HUES64 (cell line): ENCODE measurements around the gene ADAMTS19.
"Not testable (repeated sequence)": the region's sequence is repeated elsewhere in the genome, so short reads cannot be mapped to it uniquely, and the experiment has no call there.

Source experiments
- H3K27ac ChIP-seq: 2 replicates; pipeline ENCODE4 v1.7.0; 2013; ENCODE audit warnings: low read depth, low read length, inconsistent platforms
- H3K27me3 ChIP-seq: 2 replicates; pipeline ENCODE4 v1.6.1; 2013; ENCODE audit warnings: mild to moderate bottlenecking, low read length; ENCODE audit not compliant: insufficient read depth
- H3K36me3 ChIP-seq: 2 replicates; pipeline ENCODE4 v1.6.1; 2013; ENCODE audit warnings: mild to moderate bottlenecking, low read length; ENCODE audit not compliant: insufficient read depth
- H3K4me1 ChIP-seq: 2 replicates; pipeline ENCODE4 v1.6.1; 2013; ENCODE audit warnings: mild to moderate bottlenecking, low read length, moderate library complexity; ENCODE audit not compliant: insufficient read depth
- H3K4me3 ChIP-seq: 2 replicates; pipeline ENCODE4 v1.5.1; 2013; ENCODE audit warnings: mild to moderate bottlenecking, low read length, moderate library complexity
- H3K9ac ChIP-seq: 2 replicates; pipeline ENCODE4 v1.6.1; 2013; ENCODE audit warnings: mild to moderate bottlenecking, low read depth, low read length
- H3K9me3 ChIP-seq: 2 replicates; pipeline ENCODE4 v1.6.1; 2013; ENCODE audit warnings: low read depth, low read length; ENCODE audit not compliant: insufficient read depth
- WGBS: fragments of 150-250, 120-280 bp; methylation state at CpG from one replicate; pipeline ENCODE4 v1.1.7; 2013; ENCODE audit warnings: missing lambda C conversion rate; 5-methylcytosine and 5-hydroxymethylcytosine counted together

Gene ADAMTS19

DNA sequence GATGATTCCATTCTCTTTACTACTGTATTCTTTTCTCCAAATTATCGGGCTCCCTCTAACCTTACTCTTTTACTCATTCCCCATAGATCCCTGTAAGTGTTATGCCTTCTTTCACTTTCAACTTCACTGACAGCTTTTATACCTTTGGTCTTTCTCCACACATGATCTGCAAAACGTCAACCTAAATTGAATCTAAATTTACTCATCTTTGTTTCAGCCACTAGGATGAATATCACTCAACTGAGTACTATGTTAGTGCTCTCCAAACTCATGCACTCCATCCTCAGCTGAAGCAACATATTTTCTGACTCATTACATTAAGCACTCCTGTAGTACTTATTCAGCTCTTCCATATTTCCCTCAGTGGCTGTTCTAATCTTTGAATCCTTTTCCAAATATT lies 133.4 kb downstream of the ADAMTS19 start:
- Histone ChIP-seq H3K4me1 (no peaks in the 10 kb centered on the region), H3K4me3 (no peak overlapping the region), H3K9me3 (no peaks in the 10 kb centered on the region), H3K9ac (no peak overlapping the region), H3K27me3 (no peaks in the 10 kb centered on the region), H3K27ac (no peak overlapping the region), H3K36me3 (peaks cover 22% of the 10 kb centered on the region; the same call in 1 of the 2 replicates)
- WGBS: 89% methylated on average over 2 of the region's 2 CpGs

DNA sequence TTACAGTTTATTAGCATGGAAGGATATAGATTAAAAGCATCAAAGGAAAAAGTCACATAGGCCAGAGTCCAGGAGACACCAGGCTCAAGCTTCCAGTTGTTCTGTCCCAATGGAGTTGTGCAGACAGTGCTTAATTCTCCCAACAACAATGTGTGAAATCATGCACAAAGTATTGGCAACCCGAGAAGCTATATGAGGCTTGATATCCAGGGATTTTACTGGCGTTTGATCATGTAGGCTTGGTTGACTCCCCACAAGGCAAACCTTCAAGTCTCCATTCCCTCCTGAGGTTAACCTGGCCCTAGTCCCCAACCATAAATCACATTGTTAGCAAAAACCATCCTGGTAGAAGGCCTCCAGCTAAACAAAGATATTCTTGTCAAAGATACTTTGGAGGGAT lies 141.5 kb downstream of the ADAMTS19 start:
- Histone ChIP-seq H3K27me3 (no peaks in the 10 kb centered on the region), H3K36me3 (peaks cover 34% of the 10 kb centered on the region; the same call in 1 of the 2 replicates), H3K4me3 (no peak overlapping the region), H3K9me3 (no peaks in the 10 kb centered on the region), H3K4me1 (no peaks in the 10 kb centered on the region), H3K9ac (no peak overlapping the region), H3K27ac (no peak overlapping the region)
- 100% methylated on average over 2 of the region's 2 CpGs for WGBS

- Histone ChIP-seq H3K4me3 (no peak overlapping the region), H3K9me3 (no peaks in the 10 kb centered on the region), H3K4me1 (no peaks in the 10 kb centered on the region), H3K27me3 (no peaks in the 10 kb centered on the region), H3K9ac (no peak overlapping the region), H3K36me3 (peaks cover 3% of the 10 kb centered on the region; the same call in 1 of the 2 replicates), H3K27ac (no peak overlapping the region)
- 90% methylated on average over 1 of the region's 1 CpG for WGBS
Observed at GRCh38 chr5:129608350-129608749, 148.3 kb downstream of the ADAMTS19 start.

DNA sequence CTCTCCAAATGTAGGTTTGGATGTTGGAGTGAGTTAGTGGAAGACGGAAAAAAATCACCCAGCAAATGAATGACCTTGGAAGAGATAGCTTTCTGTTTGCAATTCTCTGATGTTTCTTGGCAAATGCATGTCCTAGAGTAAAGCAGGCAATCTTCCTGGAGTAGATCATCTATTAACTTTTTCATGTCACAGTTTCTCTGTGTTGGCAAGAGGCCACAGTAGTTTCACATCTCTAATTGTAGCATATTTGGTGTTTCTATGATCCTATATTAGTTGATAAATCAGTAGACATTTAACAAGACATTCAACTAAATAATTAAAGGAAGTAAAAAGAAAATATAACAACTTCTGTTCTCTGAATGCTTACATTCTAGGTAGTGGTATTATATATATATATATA lies 149.6 kb downstream of the ADAMTS19 start:
- H3K4me3 ChIP-seq: no peak overlapping the region
- WGBS: 94% methylated on average over 1 of the region's 1 CpG
- no peaks in the 10 kb centered on the region for H3K4me1 ChIP-seq
- H3K9me3 ChIP-seq: no peaks in the 10 kb centered on the region
- H3K9ac ChIP-seq: no peak overlapping the region
- H3K27ac ChIP-seq: no peak overlapping the region
- H3K36me3 ChIP-seq: peaks cover 3% of the 10 kb centered on the region; the same call in 1 of the 2 replicates
- H3K27me3 ChIP-seq: no peaks in the 10 kb centered on the region

DNA sequence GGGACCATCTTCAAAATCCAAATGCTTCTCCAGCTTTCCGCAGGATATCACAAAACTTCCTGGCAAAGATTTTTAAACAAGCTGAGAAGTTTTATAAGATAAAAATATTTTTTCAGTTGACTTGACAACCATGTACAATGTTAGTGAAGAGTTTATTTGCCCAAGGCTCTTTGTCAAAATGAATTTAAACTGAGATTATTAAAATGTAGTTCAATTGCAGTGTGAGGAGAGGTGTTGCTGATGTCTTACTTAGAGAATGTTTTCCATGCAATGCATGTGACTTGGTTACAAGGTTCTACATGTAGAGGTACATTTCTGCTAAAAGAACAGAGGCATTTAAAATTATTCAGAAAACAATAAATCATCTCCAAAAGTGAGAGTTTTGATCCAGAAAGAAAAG lies 156.4 kb downstream of the ADAMTS19 start:
- peaks cover 4% of the 10 kb centered on the region; the same call in 1 of the 2 replicates for H3K36me3 ChIP-seq
- H3K9me3 ChIP-seq: no peaks in the 10 kb centered on the region
- H3K4me3 ChIP-seq: no peak overlapping the region
- no peaks in the 10 kb centered on the region for H3K4me1 ChIP-seq
- no peak overlapping the region for H3K9ac ChIP-seq
- 100% methylated on average over 1 of the region's 1 CpG for WGBS
- H3K27ac ChIP-seq: no peak overlapping the region
- no peaks in the 10 kb centered on the region for H3K27me3 ChIP-seq

DNA sequence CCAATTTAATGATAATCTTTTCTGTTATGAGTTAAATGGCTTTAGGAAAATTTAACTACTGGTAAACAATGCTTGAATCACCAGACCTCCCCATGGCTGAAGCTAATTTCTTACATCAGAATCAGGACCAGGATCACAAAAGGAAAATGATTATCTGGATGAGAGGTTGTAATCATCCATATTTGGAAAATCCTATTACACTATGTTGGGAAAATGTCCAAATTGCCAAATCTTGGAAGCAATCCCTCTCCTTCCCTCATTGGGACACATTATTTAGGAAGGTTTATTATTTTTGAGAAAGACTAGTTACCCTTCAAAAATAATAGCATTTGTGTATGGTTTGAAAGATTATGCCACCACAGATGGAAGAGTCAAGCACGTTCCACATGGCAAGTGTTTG lies 157.1 kb downstream of the ADAMTS19 start:
- H3K4me3 ChIP-seq: no peak overlapping the region
- no peak overlapping the region for H3K27ac ChIP-seq
- WGBS: 88% methylated on average over 1 of the region's 1 CpG
- H3K4me1 ChIP-seq: no peaks in the 10 kb centered on the region
- H3K36me3 ChIP-seq: peaks cover 5% of the 10 kb centered on the region; the same call in 1 of the 2 replicates
- no peaks in the 10 kb centered on the region for H3K9me3 ChIP-seq
- no peak overlapping the region for H3K9ac ChIP-seq
- no peaks in the 10 kb centered on the region for H3K27me3 ChIP-seq

GRCh38 chr5:129619782-129620181 lies 159.7 kb downstream of the ADAMTS19 start:
- Histone ChIP-seq H3K9me3 (no peaks in the 10 kb centered on the region), H3K4me1 (no peaks in the 10 kb centered on the region), H3K27ac (no peak overlapping the region), H3K27me3 (no peaks in the 10 kb centered on the region), H3K9ac (no peak overlapping the region), H3K36me3 (peaks cover 22% of the 10 kb centered on the region), H3K4me3 (no peak overlapping the region)
- WGBS: 87% methylated on average over 2 of the region's 2 CpGs

DNA sequence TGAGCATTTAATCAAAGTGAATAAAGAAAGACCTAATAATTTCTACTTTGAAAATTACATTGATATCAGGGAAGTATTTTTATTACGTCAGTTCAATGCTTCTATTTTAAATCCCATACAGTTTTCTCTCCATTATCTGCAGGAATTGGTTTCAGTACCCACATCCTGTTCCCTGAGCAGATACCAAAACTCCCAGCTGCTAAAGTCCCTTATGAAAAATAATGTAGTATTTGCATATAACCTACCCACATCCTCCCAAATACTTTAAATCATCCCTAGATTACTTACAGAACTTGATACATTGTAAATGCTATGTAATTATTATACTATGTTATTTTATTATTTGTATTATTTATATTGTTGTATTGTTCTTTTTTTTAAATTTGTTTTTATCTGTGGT lies 162.4 kb downstream of the ADAMTS19 start:
- no peaks in the 10 kb centered on the region for H3K4me1 ChIP-seq
- no peak overlapping the region for H3K27ac ChIP-seq
- peaks cover 22% of the 10 kb centered on the region for H3K36me3 ChIP-seq
- 83% methylated on average over 1 of the region's 1 CpG for WGBS
- H3K4me3 ChIP-seq: no peak overlapping the region
- no peaks in the 10 kb centered on the region for H3K9me3 ChIP-seq
- no peaks in the 10 kb centered on the region for H3K27me3 ChIP-seq
- no peak overlapping the region for H3K9ac ChIP-seq

- 95% methylated on average over 1 of the region's 1 CpG for WGBS
- Histone ChIP-seq H3K27me3 (no peaks in the 10 kb centered on the region), H3K4me3 (no peak overlapping the region), H3K36me3 (peaks cover under 1% of the 10 kb centered on the region; the same call in 1 of the 2 replicates), H3K4me1 (no peaks in the 10 kb centered on the region), H3K27ac (no peak overlapping the region), H3K9me3 (no peaks in the 10 kb centered on the region), H3K9ac (no peak overlapping the region)
Observed at GRCh38 chr5:129629575-129629974, 169.5 kb downstream of the ADAMTS19 start.

DNA sequence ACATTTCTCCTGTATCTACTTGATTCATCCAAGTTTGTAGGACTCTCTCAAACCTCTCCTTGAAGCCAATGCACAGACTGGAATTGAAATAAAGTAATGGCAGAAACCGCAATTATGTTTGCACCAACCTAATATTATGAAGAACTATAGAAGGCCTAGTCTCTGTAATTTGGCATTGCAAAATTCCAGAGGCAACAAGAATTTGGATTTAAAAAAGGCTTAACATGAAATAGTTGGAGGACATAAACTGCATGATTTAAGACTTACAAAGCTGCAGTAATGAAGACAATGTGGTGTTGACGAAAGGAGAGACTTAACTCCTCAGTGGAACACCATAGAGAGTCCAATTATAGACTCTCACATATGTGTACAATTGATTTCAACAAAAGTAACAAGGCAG lies 170.0 kb downstream of the ADAMTS19 start:
- no peak overlapping the region for H3K4me3 ChIP-seq
- no peaks in the 10 kb centered on the region for H3K27me3 ChIP-seq
- no peaks in the 10 kb centered on the region for H3K9me3 ChIP-seq
- no peaks in the 10 kb centered on the region; the same call in none of the 2 replicates for H3K36me3 ChIP-seq
- no peak overlapping the region for H3K27ac ChIP-seq
- no peak overlapping the region for H3K9ac ChIP-seq
- no peaks in the 10 kb centered on the region for H3K4me1 ChIP-seq
- WGBS: 83% methylated on average over 2 of the region's 2 CpGs

DNA sequence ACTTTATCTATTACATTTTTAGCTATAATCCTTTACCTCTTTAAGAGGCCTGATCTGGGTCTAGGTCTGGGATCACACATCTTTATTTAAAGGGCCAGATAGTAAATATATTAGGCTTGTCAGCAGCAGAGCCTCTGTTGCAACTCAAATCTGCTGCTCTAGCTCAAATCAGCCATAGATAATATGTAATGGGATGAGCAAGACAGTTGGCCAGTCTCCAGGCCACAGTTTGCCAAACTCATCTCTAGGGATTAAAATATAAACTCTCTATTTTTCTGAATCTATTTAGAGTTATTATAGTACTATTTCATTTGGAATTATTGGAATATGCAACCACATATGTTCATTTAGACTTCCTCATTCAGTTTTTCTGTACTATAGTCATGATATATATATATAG lies 171.9 kb downstream of the ADAMTS19 start:
- no peaks in the 10 kb centered on the region; the same call in none of the 2 replicates for H3K36me3 ChIP-seq
- H3K4me1 ChIP-seq: no peaks in the 10 kb centered on the region
- H3K9ac ChIP-seq: no peak overlapping the region
- no peak overlapping the region for H3K4me3 ChIP-seq
- no peak overlapping the region for H3K27ac ChIP-seq
- no peaks in the 10 kb centered on the region for H3K9me3 ChIP-seq
- no peaks in the 10 kb centered on the region for H3K27me3 ChIP-seq

DNA sequence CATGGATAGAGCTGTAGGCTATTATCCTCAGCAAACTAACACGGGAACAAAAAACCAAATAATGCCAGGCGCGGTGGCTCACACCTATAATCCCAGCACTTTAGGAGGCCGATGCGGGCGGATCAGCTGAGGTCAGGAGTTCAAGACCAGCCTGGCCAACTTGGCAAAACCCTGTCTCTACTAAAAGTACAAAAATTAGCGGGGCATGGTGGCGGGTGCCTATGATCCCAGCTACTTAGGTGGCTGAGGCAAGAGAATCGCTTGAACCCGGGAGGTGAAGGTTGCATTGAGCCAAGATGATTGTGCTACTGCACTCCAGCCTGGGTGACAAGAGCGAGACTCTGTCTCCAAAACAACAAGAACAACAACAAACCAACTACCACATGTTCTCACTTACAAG lies 177.4 kb downstream of the ADAMTS19 start:
- H3K27me3 ChIP-seq, H3K4me3 ChIP-seq, H3K9ac ChIP-seq, H3K4me1 ChIP-seq, H3K27ac ChIP-seq, H3K9me3 ChIP-seq: not testable (repeated sequence)
- 95% methylated on average over 11 of the region's 11 CpGs for WGBS
- H3K36me3 ChIP-seq: peaks cover 12% of the 10 kb centered on the region
